OCI-LY1 (cell line): ENCODE data around the gene FGF2.
A peak's percentile ranks its signal among the peaks of the same experiment; 100 is the strongest.

Source experiments
- H2AFZ ChIP-seq: fragments of 200-600 bp; sonication (generic), shearing (Covaris generic); 2 replicates; pipeline ENCODE4 v1.6.0; 2014; ENCODE audit warnings: antibody characterized with exemption, mild to moderate bottlenecking, low read length
- H3F3A ChIP-seq: fragments of 200-600 bp; sonication (generic), shearing (Covaris generic); 2 replicates; pipeline ENCODE4 v1.6.0; 2014; ENCODE audit warnings: mild to moderate bottlenecking, antibody characterized with exemption, low read length, moderate library complexity; ENCODE audit not compliant: insufficient read depth
- H3K27ac ChIP-seq: fragments of 200-600 bp; sonication (generic); 2 replicates; pipeline ENCODE4 v1.5.1; 2014; ENCODE audit warnings: low read length, mixed run types, mild to moderate bottlenecking, low read depth; ENCODE audit not compliant: poor library complexity, severe bottlenecking
- H3K27me3 ChIP-seq: fragments of 200-600 bp; sonication (generic); 2 replicates; pipeline ENCODE4 v1.6.0; 2014; ENCODE audit warnings: antibody characterized with exemption, mild to moderate bottlenecking, low read length, moderate library complexity; ENCODE audit not compliant: insufficient read depth
- H3K36me3 ChIP-seq: fragments of 200-600 bp; sonication (generic); 2 replicates; pipeline ENCODE4 v1.6.1; 2014; ENCODE audit warnings: mild to moderate bottlenecking, antibody characterized with exemption, low read length, moderate library complexity, mixed read lengths; ENCODE audit not compliant: insufficient read depth
- H3K4me1 ChIP-seq: fragments of 200-600 bp; sonication (generic); 2 replicates; pipeline ENCODE4 v1.5.1; 2014; ENCODE audit warnings: mild to moderate bottlenecking, low read length, moderate library complexity; ENCODE audit not compliant: insufficient read depth, severe bottlenecking
- H3K4me2 ChIP-seq: fragments of 200-600 bp; sonication (generic), shearing (Covaris generic); 2 replicates; pipeline ENCODE4 v1.6.1; 2014; ENCODE audit warnings: low read length
- H3K4me3 ChIP-seq: fragments of 200-600 bp; sonication (generic); 2 replicates; pipeline ENCODE4 v1.5.1; 2014; ENCODE audit warnings: low read length, low read depth, mild to moderate bottlenecking, mixed read lengths; ENCODE audit not compliant: poor library complexity, severe bottlenecking
- H3K79me2 ChIP-seq: fragments of 200-600 bp; shearing (Covaris generic); 2 replicates; pipeline ENCODE4 v1.6.1; 2016; ENCODE audit warnings: mixed run types, low read length, mixed read lengths; ENCODE audit not compliant: insufficient read depth
- H3K9ac ChIP-seq: fragments of 200-600 bp; sonication (generic), shearing (Covaris generic); 2 replicates; pipeline ENCODE4 v1.6.1; 2014; ENCODE audit warnings: mild to moderate bottlenecking, low read length, mixed read lengths
- H3K9me2 ChIP-seq: fragments of 200-600 bp; sonication (generic), shearing (Covaris generic); 2 replicates; pipeline ENCODE4 v1.6.1; 2014; ENCODE audit warnings: low read depth, mild to moderate bottlenecking, low read length, mixed read lengths
- H3K9me3 ChIP-seq: fragments of 200-600 bp; shearing (Covaris generic); 2 replicates; pipeline ENCODE4 v1.6.1; 2014; ENCODE audit warnings: low read length, mixed read lengths
- H4K20me1 ChIP-seq: fragments of 200-600 bp; sonication (generic), shearing (Covaris generic); 2 replicates; pipeline ENCODE4 v1.6.0; 2016; ENCODE audit warnings: mild to moderate bottlenecking, low read length; ENCODE audit not compliant: insufficient read depth
- EZH2 ChIP-seq: fragments of 200-600 bp; sonication (generic), shearing (Covaris generic); IDR thresholded peaks from 2 replicates; pipeline ENCODE4 v1.8.0; 2017; ENCODE audit warnings: borderline replicate concordance, mixed run types, mild to moderate bottlenecking, antibody characterized with exemption, low read length, moderate library complexity, mixed read lengths
- TF ChIP-seq, protein P1 (sequence below): fragments of 200-600 bp; sonication (generic), shearing (Covaris generic); IDR thresholded peaks from 2 replicates; pipeline ENCODE4 v1.5.1; 2017; ENCODE audit warnings: mild to moderate bottlenecking, antibody characterized with exemption, low read length, moderate library complexity, mixed read lengths

Gene FGF2

DNA sequence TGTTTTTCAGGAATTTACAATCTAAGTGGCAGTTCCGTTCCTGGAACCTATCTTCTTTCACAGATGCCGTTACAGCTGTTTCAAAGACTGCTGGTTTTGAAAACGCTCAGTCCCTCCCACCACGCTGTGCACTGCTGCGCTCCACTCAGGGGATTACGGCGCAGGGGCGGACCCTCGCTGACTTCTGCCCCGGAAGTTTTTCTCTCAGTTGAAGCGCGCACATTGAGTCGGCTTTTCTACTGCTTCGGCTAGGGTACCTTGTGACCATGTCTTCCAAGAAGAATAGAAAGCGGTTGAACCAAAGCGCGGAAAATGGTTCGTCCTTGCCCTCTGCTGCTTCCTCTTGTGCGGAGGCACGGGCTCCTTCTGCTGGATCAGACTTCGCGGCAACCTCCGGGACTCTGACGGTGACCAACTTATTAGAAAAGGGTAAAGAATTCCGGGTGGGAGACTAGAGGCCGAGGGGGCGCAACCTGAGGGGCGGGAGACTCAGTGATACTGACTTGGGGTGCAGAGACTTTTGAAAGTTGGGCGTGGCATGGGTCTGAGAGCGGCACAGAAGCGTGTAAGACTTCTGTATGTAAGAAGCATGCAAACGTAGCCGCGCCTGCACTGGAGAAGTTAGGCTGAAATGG, 96.4 kb downstream of the FGF2 start:
- Histone ChIP-seq H3K27ac (peak overlapping the region; percentile 84), H3K4me1 (peaks cover 19% of the 10 kb centered on the region), H3K9ac (peak overlapping the region; percentile 89), H3K27me3 (no peaks in the 10 kb centered on the region), H3K9me3 (no peaks in the 10 kb centered on the region), H3K36me3 (no peaks in the 10 kb centered on the region), H3F3A (no peaks in the 10 kb centered on the region), H2AFZ (peak overlapping the region; percentile 85), H3K4me2 (peak overlapping the region; percentile 87), H3K9me2 (no peaks in the 10 kb centered on the region), H3K79me2 (peaks cover 9% of the 10 kb centered on the region; the same call in 1 of the 2 replicates), H4K20me1 (no peaks in the 10 kb centered on the region), H3K4me3 (peak overlapping the region; percentile 96)
- no peak for TF ChIP-seq EZH2
- TF ChIP-seq, protein P1, sequence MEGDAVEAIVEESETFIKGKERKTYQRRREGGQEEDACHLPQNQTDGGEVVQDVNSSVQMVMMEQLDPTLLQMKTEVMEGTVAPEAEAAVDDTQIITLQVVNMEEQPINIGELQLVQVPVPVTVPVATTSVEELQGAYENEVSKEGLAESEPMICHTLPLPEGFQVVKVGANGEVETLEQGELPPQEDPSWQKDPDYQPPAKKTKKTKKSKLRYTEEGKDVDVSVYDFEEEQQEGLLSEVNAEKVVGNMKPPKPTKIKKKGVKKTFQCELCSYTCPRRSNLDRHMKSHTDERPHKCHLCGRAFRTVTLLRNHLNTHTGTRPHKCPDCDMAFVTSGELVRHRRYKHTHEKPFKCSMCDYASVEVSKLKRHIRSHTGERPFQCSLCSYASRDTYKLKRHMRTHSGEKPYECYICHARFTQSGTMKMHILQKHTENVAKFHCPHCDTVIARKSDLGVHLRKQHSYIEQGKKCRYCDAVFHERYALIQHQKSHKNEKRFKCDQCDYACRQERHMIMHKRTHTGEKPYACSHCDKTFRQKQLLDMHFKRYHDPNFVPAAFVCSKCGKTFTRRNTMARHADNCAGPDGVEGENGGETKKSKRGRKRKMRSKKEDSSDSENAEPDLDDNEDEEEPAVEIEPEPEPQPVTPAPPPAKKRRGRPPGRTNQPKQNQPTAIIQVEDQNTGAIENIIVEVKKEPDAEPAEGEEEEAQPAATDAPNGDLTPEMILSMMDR: no peak

DNA sequence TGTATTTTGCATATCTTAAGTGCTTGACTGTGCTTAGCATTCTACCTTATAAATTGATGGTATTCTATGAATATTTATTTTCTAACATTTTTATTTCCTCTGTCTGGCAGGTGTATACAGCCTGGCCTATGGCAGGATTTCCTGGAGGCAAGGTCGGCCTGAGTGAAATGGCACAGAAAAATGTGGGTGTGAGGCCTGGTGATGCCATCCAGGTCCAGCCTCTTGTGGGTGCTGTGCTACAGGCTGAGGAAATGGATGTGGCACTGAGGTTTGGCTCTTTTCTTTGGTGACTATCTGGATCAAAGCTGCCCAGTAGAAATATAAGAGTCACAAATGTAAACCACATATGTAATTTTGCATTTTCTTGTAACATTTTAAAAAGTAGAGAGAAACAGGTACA, 102.3 kb downstream of the FGF2 start:
- H3K27ac ChIP-seq: no peak overlapping the region
- no peak overlapping the region for H3K9ac ChIP-seq
- no peaks in the 10 kb centered on the region for H3K27me3 ChIP-seq
- no peak overlapping the region for H2AFZ ChIP-seq
- H3K9me2 ChIP-seq: no peaks in the 10 kb centered on the region
- no peaks in the 10 kb centered on the region for H3F3A ChIP-seq
- H3K4me2 ChIP-seq: no peak overlapping the region
- peaks cover 7% of the 10 kb centered on the region for H3K4me1 ChIP-seq
- H3K79me2 ChIP-seq: peaks cover 5% of the 10 kb centered on the region; the same call in 1 of the 2 replicates
- no peak overlapping the region for H3K4me3 ChIP-seq
- peaks cover 17% of the 10 kb centered on the region; the same call in 1 of the 2 replicates for H3K36me3 ChIP-seq
- H3K9me3 ChIP-seq: no peaks in the 10 kb centered on the region
- no peaks in the 10 kb centered on the region for H4K20me1 ChIP-seq
- TF ChIP-seq EZH2: no peak
- TF ChIP-seq, protein P1: no peak

DNA sequence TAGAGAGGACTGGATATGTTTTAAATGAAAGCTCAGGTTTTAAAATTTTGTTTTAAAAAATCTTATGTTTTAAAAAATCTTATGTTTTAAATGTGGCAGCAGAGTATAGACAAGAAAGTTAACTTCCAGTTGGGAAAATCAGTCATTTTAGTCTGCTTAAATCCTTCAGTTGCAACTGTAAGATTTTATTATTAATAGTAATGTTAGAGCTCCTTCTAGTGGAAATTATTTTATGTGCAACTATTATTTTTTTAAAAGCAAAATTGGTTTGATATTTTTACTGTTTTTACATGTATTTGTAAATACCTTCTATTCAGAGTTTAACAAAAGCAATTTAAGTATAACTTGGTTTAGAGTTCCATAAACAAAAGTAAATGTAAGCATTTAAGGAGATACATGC, 104.2 kb downstream of the FGF2 start:
- H3K4me2 ChIP-seq: no peak overlapping the region

More for the DNA sequence above, 104.2 kb downstream of the FGF2 start:
- Histone ChIP-seq H3K36me3 (peaks cover 34% of the 10 kb centered on the region; the same call in 1 of the 2 replicates), H4K20me1 (no peaks in the 10 kb centered on the region), H2AFZ (no peak overlapping the region), H3F3A (no peaks in the 10 kb centered on the region), H3K9me2 (no peaks in the 10 kb centered on the region), H3K27ac (no peak overlapping the region), H3K9ac (no peak overlapping the region), H3K9me3 (no peaks in the 10 kb centered on the region), H3K27me3 (no peaks in the 10 kb centered on the region), H3K4me3 (no peak overlapping the region), H3K79me2 (no peaks in the 10 kb centered on the region), H3K4me1 (no peaks in the 10 kb centered on the region)
- TF ChIP-seq, protein P1: peak; percentile 46
- TF ChIP-seq EZH2: no peak
